Eye (tissue), 1 donor: ENCODE data around the gene RHOBTB3.

Experiments
- DNase-seq: peaks from one replicate; pipeline ENCODE4 v3.0.0-alpha.2; 2015

The RHOBTB3 gene

GRCh38 chr5:95713960-95714710 is 17.0 kb upstream of the RHOBTB3 start:
- no peak for DNase-seq

GRCh38 chr5:95715799-95716461 is 15.2 kb upstream of the RHOBTB3 start:
- no peak for DNase-seq

- no peak for DNase-seq
Measured at GRCh38 chr5:95717439-95717838, 13.7 kb upstream of the RHOBTB3 start.

GRCh38 chr5:95718203-95718602 is 12.9 kb upstream of the RHOBTB3 start:
- no peak for DNase-seq

- DNase-seq: no peak
Measured at GRCh38 chr5:95718738-95719137, 12.4 kb upstream of the RHOBTB3 start.

- peak; percentile 66 for DNase-seq
Measured at GRCh38 chr5:95720094-95720786, 10.9 kb upstream of the RHOBTB3 start.

GRCh38 chr5:95721582-95722295 is 9.4 kb upstream of the RHOBTB3 start:
- no peak for DNase-seq

GRCh38 chr5:95723632-95724369 is 7.3 kb upstream of the RHOBTB3 start:
- DNase-seq: no peak

GRCh38 chr5:95725071-95725820 is 5.9 kb upstream of the RHOBTB3 start:
- DNase-seq: no peak

GRCh38 chr5:95725937-95726810 is 5.0 kb upstream of the RHOBTB3 start:
- DNase-seq: no peak

GRCh38 chr5:95726811-95727763 is 4.0 kb upstream of the RHOBTB3 start:
- DNase-seq: no peak

GRCh38 chr5:95727764-95728191 is 3.4 kb upstream of the RHOBTB3 start:
- no peak for DNase-seq

GRCh38 chr5:95728494-95729114 is 2.5 kb upstream of the RHOBTB3 start:
- DNase-seq: no peak

- DNase-seq: no peak
Measured at GRCh38 chr5:95729115-95730010, 1.8 kb upstream of the RHOBTB3 start.

- no peak for DNase-seq
Measured at GRCh38 chr5:95730011-95730700, 980 bp upstream of the RHOBTB3 start.

GRCh38 chr5:95731571-95732554 is 727 bp downstream of the RHOBTB3 start:
- DNase-seq: peak; percentile 89
